H9 (cell line): ENCODE measurements around the gene UBN2. TPM values are rescaled to one million over a fixed set of nuclear protein-coding genes. Genes with fewer than 3 reads are reported as not detected.

Experiments
- DNase-seq: peaks from one replicate; pipeline ENCODE4 v3.0.0-alpha.2; 2017
- H2AFZ ChIP-seq: one replicate; pipeline ENCODE4 v1.6.1; 2013; ENCODE audit warnings: mild to moderate bottlenecking, low read length, control low read depth, moderate library complexity
- H2AK5ac ChIP-seq: 2 replicates; pipeline ENCODE4 v1.6.1; 2013; ENCODE audit warnings: low read length, control low read depth, mixed read lengths; ENCODE audit not compliant: insufficient read length
- H2BK120ac ChIP-seq: one replicate; pipeline ENCODE4 v1.6.1; 2013; ENCODE audit warnings: low read depth, mild to moderate bottlenecking, low read length, control low read depth, inconsistent platforms; ENCODE audit not compliant: poor library complexity, severe bottlenecking
- H2BK12ac ChIP-seq: 2 replicates; pipeline ENCODE4 v1.6.1; 2013; ENCODE audit warnings: low read length, control low read depth, mixed read lengths, low read depth; ENCODE audit not compliant: insufficient read length
- H2BK15ac ChIP-seq: 2 replicates; pipeline ENCODE4 v1.6.1; 2013; ENCODE audit warnings: low read depth, low read length, control low read depth
- H2BK20ac ChIP-seq: one replicate; pipeline ENCODE4 v1.6.1; 2013; ENCODE audit warnings: low read depth, mild to moderate bottlenecking, low read length, control low read depth, inconsistent platforms; ENCODE audit not compliant: poor library complexity, severe bottlenecking
- H2BK5ac ChIP-seq: 2 replicates; pipeline ENCODE4 v1.6.1; 2013; ENCODE audit warnings: low read length, control low read depth, mixed read lengths; ENCODE audit not compliant: insufficient read length
- H3K14ac ChIP-seq: 2 replicates; pipeline ENCODE4 v1.6.1; 2013; ENCODE audit warnings: low read length, control low read depth; ENCODE audit not compliant: insufficient read depth
- H3K18ac ChIP-seq: 2 replicates; pipeline ENCODE4 v1.6.1; 2013; ENCODE audit warnings: low read depth, mild to moderate bottlenecking, mixed read lengths, low read length, control low read depth; ENCODE audit not compliant: insufficient read length
- H3K23ac ChIP-seq: 2 replicates; pipeline ENCODE4 v1.6.1; 2013; ENCODE audit warnings: low read length, control low read depth, mixed read lengths, low read depth; ENCODE audit not compliant: insufficient read length
- H3K23me2 ChIP-seq: 2 replicates; pipeline ENCODE4 v1.6.1; 2013; ENCODE audit warnings: low read depth, mild to moderate bottlenecking, mixed read lengths, low read length, control low read depth; ENCODE audit not compliant: insufficient read length, poor library complexity, severe bottlenecking
- H3K27ac ChIP-seq: 2 replicates; pipeline ENCODE4 v1.5.1; 2013; ENCODE audit warnings: low read length, control low read depth, mixed read lengths, low read depth; ENCODE audit not compliant: insufficient read length
- H3K27me3 ChIP-seq: 2 replicates; pipeline ENCODE4 v1.6.1; 2013; ENCODE audit warnings: low read length, control low read depth, inconsistent platforms; ENCODE audit not compliant: insufficient read depth
- H3K4ac ChIP-seq: 2 replicates; pipeline ENCODE4 v1.6.1; 2013; ENCODE audit warnings: low read depth, mild to moderate bottlenecking, control low read depth, inconsistent platforms, low read length, moderate library complexity
- H3K4me1 ChIP-seq: 2 replicates; pipeline ENCODE4 v1.6.1; 2013; ENCODE audit warnings: low read length, control low read depth, inconsistent platforms; ENCODE audit not compliant: insufficient read depth
- H3K4me2 ChIP-seq: 2 replicates; pipeline ENCODE4 v1.6.1; 2013; ENCODE audit warnings: low read length, control low read depth, mixed read lengths; ENCODE audit not compliant: insufficient read length, insufficient read depth
- H3K56ac ChIP-seq: 2 replicates; pipeline ENCODE4 v1.6.1; 2013; ENCODE audit warnings: low read depth, mild to moderate bottlenecking, mixed read lengths, low read length, control low read depth; ENCODE audit not compliant: insufficient read length
- H3K79me1 ChIP-seq: 2 replicates; pipeline ENCODE4 v1.6.1; 2013; ENCODE audit warnings: low read depth, mild to moderate bottlenecking, moderate library complexity, low read length, control low read depth, inconsistent platforms; ENCODE audit not compliant: insufficient read depth, poor library complexity, severe bottlenecking
- H3K79me2 ChIP-seq: 2 replicates; pipeline ENCODE4 v1.6.1; 2013; ENCODE audit warnings: low read length, control low read depth, inconsistent platforms; ENCODE audit not compliant: insufficient read depth
- H3K9ac ChIP-seq: 2 replicates; pipeline ENCODE4 v1.6.1; 2013; ENCODE audit warnings: low read length, control low read depth, mixed read lengths; ENCODE audit not compliant: insufficient read length; ENCODE audit errors: extremely low read depth
- H3K9me3 ChIP-seq: one replicate; pipeline ENCODE4 v1.6.1; 2013; ENCODE audit warnings: low read depth, low read length, inconsistent platforms; ENCODE audit not compliant: control insufficient read depth
- H3T11ph ChIP-seq: one replicate; pipeline ENCODE4 v1.6.1; 2013; ENCODE audit warnings: mild to moderate bottlenecking, low read length, control low read depth, inconsistent platforms
- H4K20me1 ChIP-seq: one replicate; pipeline ENCODE4 v1.6.1; 2013; ENCODE audit not compliant: control insufficient read depth, insufficient read length, insufficient read depth
- H4K5ac ChIP-seq: 2 replicates; pipeline ENCODE4 v1.6.1; 2013; ENCODE audit warnings: low read depth, mild to moderate bottlenecking, mixed read lengths, low read length, control low read depth; ENCODE audit not compliant: insufficient read length
- H4K8ac ChIP-seq: replicated peaks from 2 replicates; pipeline ENCODE4 v1.6.1; 2013; ENCODE audit warnings: low read length, control low read depth, mixed read lengths, low read depth; ENCODE audit not compliant: insufficient read length
- H4K91ac ChIP-seq: 2 replicates; pipeline ENCODE4 v1.6.1; 2013; ENCODE audit warnings: low read depth, mild to moderate bottlenecking, moderate library complexity, mixed read lengths, low read length, control low read depth; ENCODE audit not compliant: insufficient read length
- H3K27ac Mint-ChIP-seq, 3 experiments: 2 replicates in 2 of 3; 3 replicates in 1 of 3; pipeline ENCODE4 v1.8.0; 2020 to 2021; ENCODE audit warnings: mixed read lengths in 3 of 3, mild to moderate bottlenecking in 1 of 3, moderate library complexity in 1 of 3
- H3K27me3 Mint-ChIP-seq: 2 replicates; pipeline ENCODE4 v1.8.0; 2021; ENCODE audit warnings: low read depth, mild to moderate bottlenecking, moderate library complexity, mixed read lengths
- H3K36me3 Mint-ChIP-seq, 3 experiments: 2 replicates in 2 of 3; 3 replicates in 1 of 3; pipeline ENCODE4 v1.8.0; 2020 to 2021; ENCODE audit warnings: low read depth in 3 of 3, mixed read lengths in 3 of 3; ENCODE audit not compliant: insufficient read depth in 1 of 3
- H3K4me1 Mint-ChIP-seq, 2 experiments: 2 replicates each; pipeline ENCODE4 v1.8.0; 2020; ENCODE audit warnings: mixed read lengths in 2 of 2
- H3K4me3 Mint-ChIP-seq, 2 experiments: 2 replicates in 1 of 2; 3 replicates in 1 of 2; pipeline ENCODE4 v1.8.0; 2020 to 2021; ENCODE audit warnings: mild to moderate bottlenecking in 2 of 2, mixed read lengths in 2 of 2, moderate library complexity in 1 of 2
- H3K9me3 Mint-ChIP-seq, 2 experiments: 2 replicates in 1 of 2; 3 replicates in 1 of 2; pipeline ENCODE4 v1.8.0; 2020; ENCODE audit warnings: mild to moderate bottlenecking in 2 of 2, mixed read lengths in 2 of 2, moderate library complexity in 1 of 2
- CTCF ChIP-seq: fragments of 200-600 bp; sonication (generic); conservative IDR thresholded peaks from 3 replicates; pipeline ENCODE4 v1.8.0; 2021; ENCODE audit warnings: antibody characterized with exemption, mild to moderate bottlenecking
- WGBS: extraction: QIAGEN DNeasy Blood & Tissue Kit; methylation state at CpG from one replicate; pipeline ENCODE4 v1.1.7; 2013; ENCODE audit warnings: missing lambda C conversion rate, low lambda C conversion rate, mixed read lengths; ENCODE audit not compliant: insufficient read length; ENCODE audit errors: extremely low coverage; 5-methylcytosine and 5-hydroxymethylcytosine counted together
- total RNA-seq: library from RNA; stranded (reverse); gene quantifications from 2 replicates; pipeline ENCODE4 v1.2.1, GENCODE V29; 2021

Gene UBN2
- total RNA-seq, 1 experiment from 2014 or later = 27.6 TPM

GRCh38 chr7:139252451-139252850 is 21.4 kb downstream of the UBN2 start:
- H4K8ac ChIP-seq = no peak overlapping the region
- H4K20me1 ChIP-seq = no peaks in the 10 kb centered on the region
- WGBS = no CpG with 5 or more reads among the region's 3 CpGs
- no peak overlapping the region for H4K91ac ChIP-seq
- H3K4me1 ChIP-seq = no peaks in the 10 kb centered on the region
- DNase-seq = no peak
- no peak overlapping the region for H2BK5ac ChIP-seq
- no peaks in the 10 kb centered on the region for H3K4me1 Mint-ChIP-seq
- no peak overlapping the region for H3K9ac ChIP-seq
- no peak overlapping the region for H3T11ph ChIP-seq
- TF ChIP-seq CTCF = no peak
- no peak overlapping the region for H3K18ac ChIP-seq
- no peak overlapping the region for H2AFZ ChIP-seq
- peaks cover 18 to 45% (median 28%) of the 10 kb centered on the region in 3 experiments; a peak in 6 of 7 replicates for H3K36me3 Mint-ChIP-seq
- no peak overlapping the region for H2BK120ac ChIP-seq
- H3K56ac ChIP-seq = no peak overlapping the region
- H3K27me3 Mint-ChIP-seq = no peaks in the 10 kb centered on the region
- H3K9me3 ChIP-seq = no peaks in the 10 kb centered on the region
- H3K23ac ChIP-seq = no peak overlapping the region
- H3K27ac ChIP-seq = no peak overlapping the region
- no peak overlapping the region for H2BK12ac ChIP-seq
- H2BK15ac ChIP-seq = no peak overlapping the region
- H2BK20ac ChIP-seq = no peak overlapping the region
- no peaks in the 10 kb centered on the region for H3K27me3 ChIP-seq
- H3K27ac Mint-ChIP-seq = no peak overlapping the region
- H4K5ac ChIP-seq = no peak overlapping the region
- no peaks in the 10 kb centered on the region for H3K9me3 Mint-ChIP-seq
- H3K4me3 Mint-ChIP-seq = no peak overlapping the region
- no peak overlapping the region for H2AK5ac ChIP-seq
- H3K23me2 ChIP-seq = no peaks in the 10 kb centered on the region
- H3K79me2 ChIP-seq = no peaks in the 10 kb centered on the region
- no peaks in the 10 kb centered on the region for H3K79me1 ChIP-seq
- H3K4ac ChIP-seq = no peak overlapping the region
- H3K4me2 ChIP-seq = no peak overlapping the region
- H3K14ac ChIP-seq = no peak overlapping the region
